Neural cell (in vitro differentiated cells): Measurements from ENCODE around the gene SLC6A3.
"Not testable (repeated sequence)": the region's sequence is repeated elsewhere in the genome, so short reads cannot be mapped to it uniquely, and the experiment has no call there.

ENCODE experiments used
- CTCF ChIP-seq: fragments of 450-650 bp; IDR thresholded peaks from 2 replicates; pipeline ENCODE4 v1.5.1; 2014; ENCODE audit warnings: antibody characterized with exemption, mild to moderate bottlenecking, moderate library complexity; ENCODE audit not compliant: poor library complexity, severe bottlenecking
- EP300 ChIP-seq: fragments of 450-650 bp; conservative IDR thresholded peaks from 2 replicates; pipeline ENCODE4 v1.6.1; 2014; ENCODE audit warnings: antibody characterized with exemption, mild to moderate bottlenecking, moderate library complexity; ENCODE audit not compliant: poor library complexity, severe bottlenecking
- EZH2 ChIP-seq: fragments of 200-600, 300-800 bp; shearing (Covaris generic), sonication (generic); IDR thresholded peaks from 2 replicates; pipeline ENCODE4 v1.6.1; 2014; ENCODE audit warnings: antibody characterized with exemption, low read length, borderline replicate concordance, mild to moderate bottlenecking; ENCODE audit not compliant: insufficient read depth, poor library complexity, severe bottlenecking
- POLR2AphosphoS5 ChIP-seq: IDR thresholded peaks from 2 replicates; pipeline ENCODE4 v1.6.1; 2012
- SMC3 ChIP-seq: fragments of 450-650 bp; conservative IDR thresholded peaks from 2 replicates; pipeline ENCODE4 v1.6.1; 2014; ENCODE audit warnings: antibody characterized with exemption, mild to moderate bottlenecking, moderate library complexity; ENCODE audit not compliant: poor library complexity
- TAF1 ChIP-seq: IDR thresholded peaks from 2 replicates; pipeline ENCODE4 v1.6.1; 2012; ENCODE audit warnings: low read depth
- TF ChIP-seq, protein P1 (sequence below): IDR thresholded peaks from 2 replicates; pipeline ENCODE4 v1.6.1; 2012; ENCODE audit warnings: borderline replicate concordance

GRCh38 chr5:1422522-1422921 lies 22.7 kb downstream of the SLC6A3 start:
- TF ChIP-seq, protein P1, sequence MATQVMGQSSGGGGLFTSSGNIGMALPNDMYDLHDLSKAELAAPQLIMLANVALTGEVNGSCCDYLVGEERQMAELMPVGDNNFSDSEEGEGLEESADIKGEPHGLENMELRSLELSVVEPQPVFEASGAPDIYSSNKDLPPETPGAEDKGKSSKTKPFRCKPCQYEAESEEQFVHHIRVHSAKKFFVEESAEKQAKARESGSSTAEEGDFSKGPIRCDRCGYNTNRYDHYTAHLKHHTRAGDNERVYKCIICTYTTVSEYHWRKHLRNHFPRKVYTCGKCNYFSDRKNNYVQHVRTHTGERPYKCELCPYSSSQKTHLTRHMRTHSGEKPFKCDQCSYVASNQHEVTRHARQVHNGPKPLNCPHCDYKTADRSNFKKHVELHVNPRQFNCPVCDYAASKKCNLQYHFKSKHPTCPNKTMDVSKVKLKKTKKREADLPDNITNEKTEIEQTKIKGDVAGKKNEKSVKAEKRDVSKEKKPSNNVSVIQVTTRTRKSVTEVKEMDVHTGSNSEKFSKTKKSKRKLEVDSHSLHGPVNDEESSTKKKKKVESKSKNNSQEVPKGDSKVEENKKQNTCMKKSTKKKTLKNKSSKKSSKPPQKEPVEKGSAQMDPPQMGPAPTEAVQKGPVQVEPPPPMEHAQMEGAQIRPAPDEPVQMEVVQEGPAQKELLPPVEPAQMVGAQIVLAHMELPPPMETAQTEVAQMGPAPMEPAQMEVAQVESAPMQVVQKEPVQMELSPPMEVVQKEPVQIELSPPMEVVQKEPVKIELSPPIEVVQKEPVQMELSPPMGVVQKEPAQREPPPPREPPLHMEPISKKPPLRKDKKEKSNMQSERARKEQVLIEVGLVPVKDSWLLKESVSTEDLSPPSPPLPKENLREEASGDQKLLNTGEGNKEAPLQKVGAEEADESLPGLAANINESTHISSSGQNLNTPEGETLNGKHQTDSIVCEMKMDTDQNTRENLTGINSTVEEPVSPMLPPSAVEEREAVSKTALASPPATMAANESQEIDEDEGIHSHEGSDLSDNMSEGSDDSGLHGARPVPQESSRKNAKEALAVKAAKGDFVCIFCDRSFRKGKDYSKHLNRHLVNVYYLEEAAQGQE, result not testable (repeated sequence)
- not testable (repeated sequence) for TF ChIP-seq CTCF, EP300, TAF1, SMC3, EZH2, POLR2AphosphoS5
